HPDE6-E6E7 (cell line): ENCODE measurements around the gene DNPEP.
"Not testable (repeated sequence)": the region's sequence is repeated elsewhere in the genome, so short reads cannot be mapped to it uniquely, and the experiment has no call there.

Experiments used
- DNase-seq: peaks from one replicate; pipeline ENCODE4 v3.0.0; 2011; ENCODE audit warnings: missing footprints; ENCODE audit errors: extremely low spot score

The DNPEP gene

DNA sequence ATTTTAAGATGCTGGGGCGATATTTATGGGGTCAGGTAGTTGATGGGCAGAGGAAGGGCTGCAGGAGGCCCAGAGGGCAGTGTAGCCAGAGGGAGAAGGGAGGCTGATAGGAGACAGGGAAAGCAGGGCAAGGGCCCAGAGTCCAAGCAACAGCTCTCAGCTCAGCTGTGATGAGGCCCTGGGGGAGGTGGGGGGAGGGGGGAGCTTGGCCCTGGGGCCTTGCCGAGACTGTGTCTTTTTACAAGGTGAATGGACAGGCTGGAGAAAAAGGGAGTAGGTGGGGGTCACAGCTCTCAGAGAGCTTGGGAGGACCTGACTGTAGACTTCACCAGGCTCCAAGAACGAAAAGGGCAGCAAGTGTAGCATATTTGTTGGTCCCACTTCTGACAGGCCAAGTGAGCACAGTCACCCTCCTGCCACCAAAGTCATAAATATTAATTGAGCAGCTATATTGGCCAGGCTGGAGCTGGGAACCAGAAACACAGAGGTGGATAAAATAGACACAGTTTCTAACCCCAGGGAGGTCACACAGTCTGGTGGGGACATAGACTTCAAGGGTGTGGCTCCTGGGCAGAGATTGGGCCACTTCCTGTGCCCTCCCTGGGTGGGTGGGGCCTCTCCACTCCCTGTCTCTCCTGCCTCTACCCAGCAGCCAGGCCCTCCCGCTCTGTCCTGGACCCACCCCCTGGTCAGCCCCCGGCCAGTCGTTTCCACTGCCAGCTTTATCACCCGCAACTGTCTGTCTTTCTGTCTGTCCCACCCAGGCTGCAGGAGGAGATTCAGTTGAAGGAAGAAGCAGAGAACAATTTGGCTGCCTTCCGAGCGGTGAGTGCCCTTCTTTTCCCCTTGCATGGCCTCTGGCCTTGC is 31.9 kb upstream of the DNPEP start:
- DNase-seq = no peak

DNA sequence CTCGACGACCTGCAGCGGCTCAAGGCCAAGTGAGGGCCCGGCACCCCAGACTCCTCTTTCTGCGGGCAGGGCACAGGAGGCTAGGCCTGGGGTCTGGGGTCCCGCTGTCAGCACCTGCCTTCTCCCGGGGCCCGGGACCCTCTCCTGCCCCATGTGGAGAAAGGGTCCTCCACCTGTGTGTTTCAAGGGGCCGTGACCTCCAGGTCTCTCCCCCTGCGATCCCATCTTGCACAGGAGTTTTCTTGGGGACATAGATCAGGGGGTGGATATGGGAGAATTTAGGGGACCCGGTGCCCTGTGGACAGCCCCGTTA is 31.3 kb upstream of the DNPEP start:
- no peak for DNase-seq

DNA sequence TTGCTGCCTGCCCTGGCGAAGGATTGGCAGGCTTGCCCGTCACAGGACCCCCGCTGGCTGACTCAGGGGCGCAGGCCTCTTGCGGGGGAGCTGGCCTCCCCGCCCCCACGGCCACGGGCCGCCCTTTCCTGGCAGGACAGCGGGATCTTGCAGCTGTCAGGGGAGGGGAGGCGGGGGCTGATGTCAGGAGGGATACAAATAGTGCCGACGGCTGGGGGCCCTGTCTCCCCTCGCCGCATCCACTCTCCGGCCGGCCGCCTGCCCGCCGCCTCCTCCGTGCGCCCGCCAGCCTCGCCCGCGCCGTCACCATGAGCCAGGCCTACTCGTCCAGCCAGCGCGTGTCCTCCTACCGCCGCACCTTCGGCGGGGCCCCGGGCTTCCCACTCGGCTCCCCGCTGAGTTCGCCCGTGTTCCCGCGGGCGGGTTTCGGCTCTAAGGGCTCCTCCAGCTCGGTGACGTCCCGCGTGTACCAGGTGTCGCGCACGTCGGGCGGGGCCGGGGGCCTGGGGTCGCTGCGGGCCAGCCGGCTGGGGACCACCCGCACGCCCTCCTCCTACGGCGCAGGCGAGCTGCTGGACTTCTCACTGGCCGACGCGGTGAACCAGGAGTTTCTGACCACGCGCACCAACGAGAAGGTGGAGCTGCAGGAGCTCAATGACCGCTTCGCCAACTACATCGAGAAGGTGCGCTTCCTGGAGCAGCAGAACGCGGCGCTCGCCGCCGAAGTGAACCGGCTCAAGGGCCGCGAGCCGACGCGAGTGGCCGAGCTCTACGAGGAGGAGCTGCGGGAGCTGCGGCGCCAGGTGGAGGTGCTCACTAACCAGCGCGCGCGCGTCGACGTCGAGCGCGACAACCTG is 30.7 kb upstream of the DNPEP start, which contains the start of gene DES:
DES (plus strand) TSS at position 223 of the 857 bp plus-strand sequence; CDS start at position 309, 86 bp downstream.
- DNase-seq = no peak

DNA sequence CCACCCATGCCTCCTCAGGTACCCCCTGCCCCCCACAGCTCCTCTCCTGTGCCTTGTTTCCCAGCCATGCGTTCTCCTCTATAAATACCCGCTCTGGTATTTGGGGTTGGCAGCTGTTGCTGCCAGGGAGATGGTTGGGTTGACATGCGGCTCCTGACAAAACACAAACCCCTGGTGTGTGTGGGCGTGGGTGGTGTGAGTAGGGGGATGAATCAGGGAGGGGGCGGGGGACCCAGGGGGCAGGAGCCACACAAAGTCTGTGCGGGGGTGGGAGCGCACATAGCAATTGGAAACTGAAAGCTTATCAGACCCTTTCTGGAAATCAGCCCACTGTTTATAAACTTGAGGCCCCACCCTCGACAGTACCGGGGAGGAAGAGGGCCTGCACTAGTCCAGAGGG is 29.7 kb upstream of the DNPEP start:
- DNase-seq = no peak

DNA sequence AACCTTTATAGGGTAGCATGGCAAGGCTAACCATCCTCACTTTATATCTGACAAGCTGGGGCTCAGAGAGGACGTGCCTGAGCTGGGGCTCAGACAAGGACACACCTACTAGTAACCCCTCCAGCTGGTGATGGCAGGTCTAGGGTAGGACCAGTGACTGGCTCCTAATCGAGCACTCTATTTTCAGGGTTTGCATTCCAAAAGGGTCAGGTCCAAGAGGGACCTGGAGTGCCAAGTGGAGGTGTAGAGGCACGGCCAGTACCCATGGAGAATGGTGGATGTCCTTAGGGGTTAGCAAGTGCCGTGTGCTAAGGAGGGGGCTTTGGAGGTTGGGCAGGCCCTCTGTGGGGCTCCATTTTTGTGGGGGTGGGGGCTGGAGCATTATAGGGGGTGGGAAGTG is 29.2 kb upstream of the DNPEP start:
- DNase-seq = no peak

DNA sequence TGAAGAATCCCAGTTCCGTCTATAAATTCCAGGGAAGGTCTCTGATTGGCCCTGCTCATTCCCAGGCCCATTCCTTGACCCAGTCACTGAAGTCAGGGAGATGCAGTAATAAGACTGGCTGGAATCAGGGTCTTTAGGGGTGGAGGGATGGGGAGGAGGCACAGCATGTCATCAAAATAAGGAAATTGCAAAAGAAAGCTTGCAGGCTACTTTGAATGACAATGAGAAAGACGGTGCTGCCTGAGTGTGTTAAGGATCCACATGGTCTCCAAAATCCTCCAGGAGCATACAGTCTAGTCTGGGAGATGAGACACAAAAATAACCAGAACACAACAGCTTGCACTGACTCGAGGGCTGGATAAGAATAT is 28.5 kb upstream of the DNPEP start:
- DNase-seq = no peak

DNA sequence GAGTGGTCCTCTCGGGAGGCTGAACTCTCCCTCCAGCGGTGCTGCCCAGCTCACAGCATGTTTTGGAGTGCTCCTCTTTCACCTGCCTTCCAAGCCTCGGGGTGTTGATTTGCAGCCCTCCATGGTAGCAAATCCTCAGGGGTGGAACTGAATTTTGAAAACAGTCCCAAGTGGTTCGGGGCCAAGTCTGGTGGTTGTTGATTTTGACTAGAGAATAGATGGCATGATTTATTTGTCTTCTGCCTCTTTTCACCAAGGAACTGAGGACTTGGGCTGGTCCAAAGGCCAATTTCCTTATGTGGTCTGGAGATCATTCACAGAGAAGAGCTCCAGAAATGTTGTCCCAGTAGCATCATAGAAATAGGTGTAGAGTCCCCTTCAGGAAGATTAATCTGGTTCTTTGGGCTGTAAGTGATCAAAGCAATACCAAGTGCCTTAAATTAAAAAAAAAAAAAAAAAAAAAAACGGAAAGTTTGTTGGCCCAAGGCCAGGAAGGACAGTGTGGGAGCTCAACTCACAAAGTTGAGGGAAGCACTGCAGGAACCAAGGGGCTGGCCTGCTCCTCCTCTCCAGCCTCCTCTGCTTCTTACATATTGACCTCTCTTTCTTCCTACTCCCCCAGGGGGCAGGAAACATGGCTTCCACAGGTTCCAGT is 28.0 kb upstream of the DNPEP start:
- no peak for DNase-seq

DNA sequence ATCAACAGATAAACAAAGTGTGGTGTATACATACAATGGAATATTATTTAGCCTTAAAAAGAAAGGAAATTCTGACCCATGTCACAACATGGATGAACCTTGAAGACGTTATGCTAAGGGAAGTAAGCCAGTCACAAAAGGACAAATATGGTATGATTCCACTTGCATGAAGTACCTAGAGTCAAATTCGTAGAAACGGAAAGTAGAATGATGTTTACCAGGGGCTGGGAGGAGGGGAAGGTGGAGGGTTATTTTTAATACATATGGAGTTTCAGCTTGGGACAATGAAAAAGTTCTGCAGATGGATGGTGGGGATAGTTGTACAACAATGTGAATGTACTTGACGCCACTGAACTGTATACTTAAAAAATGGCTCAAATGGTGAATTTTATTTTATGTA is 27.1 kb upstream of the DNPEP start:
- no peak for DNase-seq

DNA sequence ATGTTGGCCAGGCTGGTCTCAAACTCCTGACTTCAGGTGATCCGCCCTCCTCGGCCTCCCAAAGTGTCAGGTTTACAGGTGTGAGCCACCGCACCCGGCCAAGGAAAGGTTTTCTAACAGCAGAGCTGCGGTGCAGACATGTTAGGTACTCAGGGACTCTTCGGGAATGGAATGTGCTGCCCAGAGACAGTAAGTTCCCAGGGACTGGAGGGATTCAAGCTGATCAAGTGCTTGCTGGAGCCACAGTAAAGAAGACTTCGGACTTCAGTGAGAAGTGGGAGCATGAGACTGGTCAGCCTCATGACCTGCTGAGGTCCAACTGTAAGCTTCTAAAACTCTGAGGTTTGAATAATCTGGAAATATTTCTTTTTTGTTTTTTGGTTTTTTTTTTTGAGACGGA is 22.7 kb upstream of the DNPEP start:
- DNase-seq = no peak

DNA sequence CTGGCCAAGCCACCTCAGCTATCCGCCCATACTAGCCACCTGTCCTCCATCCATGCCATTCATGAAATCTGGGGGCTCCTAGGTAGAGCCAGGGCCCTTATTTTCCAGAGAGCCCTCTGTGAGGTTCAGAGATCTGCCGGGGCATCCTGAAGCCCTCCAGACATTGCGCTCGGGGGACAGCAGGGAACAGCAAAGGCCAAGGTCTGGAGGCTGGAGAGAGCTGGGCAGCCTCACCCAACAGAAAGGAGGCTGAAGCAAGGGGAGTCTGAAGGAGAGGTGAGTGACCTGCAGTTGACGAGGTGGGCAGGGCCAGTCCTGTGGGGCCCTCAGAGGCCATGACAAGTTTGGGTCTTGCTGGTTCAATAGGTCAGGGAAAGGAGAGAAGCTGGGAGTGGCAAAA is 21.9 kb upstream of the DNPEP start:
- no peak for DNase-seq

DNA sequence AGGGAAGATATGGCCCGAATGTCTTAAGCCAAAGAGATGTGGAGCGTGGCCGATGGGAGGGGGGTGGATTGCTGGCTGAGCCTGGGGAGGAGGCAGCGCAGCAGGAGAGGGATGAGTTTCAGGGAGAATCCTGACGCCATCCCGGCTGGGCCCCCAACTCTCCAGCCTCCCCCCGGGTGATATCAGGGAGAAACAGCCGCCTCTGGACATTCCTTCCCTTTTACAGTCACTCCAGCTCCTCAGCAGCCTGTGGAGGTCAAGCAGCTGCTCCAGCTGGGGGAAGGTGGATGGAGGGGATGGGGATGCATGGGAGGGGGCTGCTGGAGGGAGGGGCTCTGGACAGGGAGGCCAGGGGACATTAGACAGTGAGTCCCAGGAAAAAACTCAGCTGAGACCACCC is 20.9 kb upstream of the DNPEP start:
- no peak for DNase-seq

DNA sequence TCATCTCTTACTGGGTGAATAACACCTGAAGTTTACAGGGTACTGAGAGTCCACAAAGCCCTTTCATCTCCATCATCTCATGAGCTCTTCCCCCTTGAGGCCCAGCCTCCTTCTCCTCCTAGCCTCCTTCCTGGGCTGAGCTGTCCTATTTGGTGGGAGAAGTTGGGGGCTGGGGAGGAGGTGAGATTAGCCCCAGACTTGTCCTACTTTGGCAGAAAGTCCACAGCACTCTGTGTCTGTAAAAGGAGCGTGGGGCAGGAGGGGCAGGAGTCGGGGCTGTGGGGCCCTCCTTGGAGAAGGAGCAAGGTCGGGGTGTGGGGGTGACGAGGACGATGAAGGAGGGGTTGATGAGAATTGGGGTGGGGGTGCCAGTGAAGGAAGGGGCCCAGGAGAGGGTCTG is 20.5 kb upstream of the DNPEP start:
- DNase-seq = no peak

DNA sequence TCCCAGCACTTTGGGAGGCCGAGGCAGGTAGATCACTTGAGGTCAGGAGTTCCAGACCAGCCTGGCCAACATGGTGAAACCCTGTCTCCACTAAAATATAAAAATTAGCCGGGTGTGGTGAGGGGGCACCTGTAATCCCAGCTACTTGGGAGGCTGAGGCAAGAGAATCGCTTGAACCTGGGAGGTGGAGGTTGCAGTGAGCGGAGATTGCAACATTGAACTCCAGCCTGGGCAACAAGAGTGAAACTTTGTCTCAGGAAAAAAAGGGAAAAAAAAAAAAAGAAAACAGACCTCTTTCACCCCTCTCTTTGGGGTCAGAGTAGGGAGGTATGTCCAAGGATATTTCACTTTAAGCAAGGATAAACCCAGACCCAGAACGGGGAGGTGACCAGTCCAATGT is 19.6 kb upstream of the DNPEP start:
- DNase-seq = not testable (repeated sequence)

DNA sequence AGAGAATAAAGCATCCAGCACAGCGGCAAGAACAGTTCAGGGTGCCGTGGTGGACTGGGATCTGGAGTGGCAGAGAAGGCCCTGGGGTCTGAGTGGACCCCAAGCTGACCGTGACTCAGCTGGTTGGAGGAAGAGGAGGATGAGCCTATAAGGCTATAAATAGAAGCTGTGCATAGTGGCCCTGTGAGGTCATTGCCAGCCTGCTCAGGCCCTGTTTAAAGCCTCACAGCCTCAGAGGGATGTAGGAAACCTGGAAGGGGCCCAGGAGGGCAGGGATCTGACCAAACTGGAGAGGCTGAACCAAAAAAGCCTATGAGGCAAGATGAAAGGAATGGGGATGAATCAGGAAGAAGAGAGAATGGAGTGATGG is 19.1 kb upstream of the DNPEP start:
- no peak for DNase-seq

DNA sequence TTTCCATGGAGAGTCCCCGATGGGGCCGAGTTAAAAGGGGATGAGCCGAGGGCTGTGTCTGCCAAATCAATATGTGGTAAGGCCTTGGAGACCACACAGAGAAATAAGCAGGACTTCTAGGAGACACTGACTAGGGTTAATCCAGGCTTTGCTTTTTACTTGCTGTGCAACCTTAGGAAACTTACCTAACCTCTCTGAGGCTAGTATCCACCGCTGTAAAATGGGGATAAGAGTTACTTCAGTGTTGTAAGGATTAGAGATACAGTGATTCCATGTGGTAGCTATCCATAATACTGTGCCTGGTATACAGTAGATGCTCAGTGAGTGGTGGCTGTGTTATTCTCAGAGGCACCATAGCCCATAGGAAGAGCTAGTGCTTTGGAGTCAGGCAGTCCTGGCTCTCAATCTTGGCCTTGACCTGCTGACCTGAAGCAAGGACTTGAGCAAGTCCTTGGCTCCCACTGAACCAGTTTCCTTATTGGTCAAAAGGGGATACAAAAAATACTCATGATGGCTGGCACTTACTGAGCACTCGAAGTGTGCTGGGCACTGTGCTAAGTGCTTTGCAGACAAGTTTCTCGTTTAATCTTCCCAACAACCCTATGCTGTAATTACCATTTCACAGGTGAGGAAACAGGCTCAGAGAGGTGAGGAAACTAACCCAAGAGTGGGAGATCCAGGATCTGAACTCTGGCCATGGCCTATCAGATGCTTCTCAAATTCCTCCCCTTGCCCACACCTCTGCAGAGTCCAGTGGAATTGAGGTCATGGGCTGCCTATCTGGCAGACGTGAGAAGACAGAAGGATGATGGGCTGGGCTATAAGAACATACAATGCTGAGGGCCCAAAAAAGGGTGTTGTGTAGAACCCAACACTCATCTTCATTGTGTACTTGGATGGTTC is 18.5 kb upstream of the DNPEP start:
- DNase-seq = no peak

DNA sequence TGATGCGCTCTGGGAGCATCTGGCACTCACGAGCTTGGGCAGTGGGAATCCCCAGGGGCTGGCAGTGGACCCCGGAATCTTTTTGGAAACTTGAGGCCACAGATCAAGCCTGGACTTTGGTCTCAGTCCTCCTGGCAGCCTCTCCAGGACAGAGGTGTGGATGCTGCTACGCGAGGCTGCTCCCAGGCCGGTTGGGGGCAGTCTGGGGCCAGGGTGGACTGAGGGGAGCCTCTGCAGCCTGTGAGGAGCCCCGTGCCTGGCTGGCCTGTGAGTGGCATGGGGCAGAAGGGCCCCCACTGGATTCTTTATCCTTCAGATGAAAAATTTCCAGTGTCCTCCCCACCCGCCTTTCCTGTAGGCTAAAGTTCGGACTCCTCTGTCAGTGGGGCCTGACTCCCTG is 17.7 kb upstream of the DNPEP start:
- DNase-seq = no peak

DNA sequence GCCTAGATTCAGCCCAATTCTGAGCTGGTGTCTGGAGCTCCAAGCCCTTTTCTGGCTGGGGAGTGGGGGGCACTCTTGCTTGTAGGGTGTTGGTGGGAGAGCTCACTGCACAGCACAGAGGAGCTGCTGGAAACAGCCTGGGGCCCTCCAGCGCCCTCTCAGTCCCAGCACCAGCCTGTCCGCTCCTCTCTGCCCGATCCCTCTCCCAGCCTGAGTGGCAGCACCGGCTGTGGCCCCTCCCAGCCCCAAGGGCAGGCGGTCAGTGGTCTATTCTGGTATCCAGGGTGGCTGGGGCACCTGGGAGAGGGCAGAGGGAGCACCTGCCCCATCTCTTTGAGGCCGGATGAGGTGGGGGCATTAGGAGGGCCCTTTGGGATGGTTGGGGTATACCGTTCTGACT is 17.2 kb upstream of the DNPEP start:
- no peak for DNase-seq

DNA sequence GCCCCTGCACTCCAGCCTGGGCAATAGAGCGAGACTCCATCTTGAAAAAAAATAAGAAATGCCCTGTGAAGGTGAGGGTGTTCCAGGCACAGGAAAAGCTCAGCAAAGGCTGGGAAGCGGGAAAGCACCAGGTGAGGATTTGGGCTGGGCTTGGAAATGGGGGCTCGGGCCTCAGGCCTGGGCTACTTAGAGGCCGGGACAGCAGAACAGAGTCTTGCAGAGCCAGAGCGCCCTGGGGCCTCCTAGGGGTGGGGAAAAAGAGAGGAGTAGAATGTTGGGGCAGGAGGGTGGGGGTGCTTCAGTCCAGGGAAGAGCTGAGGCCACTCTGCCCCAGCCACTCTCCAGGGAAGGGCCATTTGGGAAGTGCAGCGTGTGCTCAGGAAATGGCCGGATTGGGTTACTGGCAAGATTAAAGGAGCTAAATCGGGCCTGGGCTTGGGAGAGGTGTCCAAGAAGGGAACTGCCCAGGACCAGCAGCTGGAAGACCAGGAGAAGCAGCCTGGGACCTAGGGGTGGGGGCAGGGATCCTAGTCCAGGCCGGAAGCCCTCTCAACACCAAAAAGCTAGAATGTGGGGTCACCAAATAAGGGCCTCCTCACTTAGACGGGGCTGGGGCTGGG is 16.7 kb upstream of the DNPEP start:
- DNase-seq = no peak

DNA sequence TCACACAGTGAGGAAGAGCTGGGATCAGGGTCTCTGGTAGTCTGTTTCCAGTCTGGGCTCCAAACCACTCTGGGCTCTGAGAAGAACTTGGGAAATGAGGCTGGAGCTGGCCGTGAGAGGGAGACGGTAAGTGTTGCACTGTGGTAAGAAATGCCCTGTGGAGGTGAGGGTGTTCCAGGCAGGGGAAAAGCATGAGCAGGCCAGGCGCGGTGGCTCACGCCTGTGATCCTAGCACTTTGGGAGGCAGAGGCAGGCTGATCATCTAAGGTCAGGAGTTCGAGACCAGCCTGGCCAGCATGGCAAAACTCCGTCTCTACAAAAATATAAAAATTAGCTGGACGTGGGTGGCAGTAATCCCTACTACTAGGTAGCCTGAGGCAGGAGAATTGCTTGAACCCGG is 16.1 kb upstream of the DNPEP start:
- DNase-seq = no peak

DNA sequence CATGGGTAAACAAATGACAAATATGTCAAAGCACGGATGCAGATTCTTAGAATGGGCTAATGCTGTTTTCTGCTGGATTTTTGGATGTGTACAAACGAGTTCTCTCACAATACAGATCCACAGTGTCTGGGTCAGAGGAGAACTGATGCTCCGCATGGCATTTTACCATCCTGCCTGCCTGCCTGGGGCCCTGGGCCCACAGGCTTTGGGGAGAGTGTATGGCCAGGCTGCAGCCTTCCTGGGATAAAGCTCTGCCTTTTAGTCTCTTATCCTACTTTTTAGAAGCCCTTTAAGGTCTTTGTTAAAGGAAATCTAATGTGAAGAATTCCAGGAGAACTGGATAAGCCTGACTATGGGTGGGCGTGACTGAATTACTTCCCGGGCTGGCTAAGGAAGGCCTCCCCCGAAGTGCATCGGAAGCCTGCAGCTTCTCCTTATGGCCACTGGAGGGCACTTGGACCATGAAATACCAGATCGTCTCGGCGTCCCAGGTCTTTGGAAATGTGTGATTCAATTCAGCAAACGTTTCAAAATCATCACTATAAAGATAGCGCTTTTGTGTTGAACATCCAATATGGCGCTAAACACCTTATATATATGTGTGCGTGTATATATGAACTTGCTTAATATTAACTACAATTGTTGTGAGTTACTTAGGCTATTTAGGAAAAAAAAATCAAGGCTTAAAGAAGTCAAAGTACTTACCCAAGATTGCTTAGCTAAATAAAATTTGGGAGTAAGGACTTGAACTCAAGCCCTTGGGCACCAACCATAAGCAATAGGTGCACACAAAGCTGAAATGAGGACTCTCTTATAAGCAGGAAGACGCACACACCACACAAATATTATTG is 15.2 kb upstream of the DNPEP start:
- peak; percentile 66 for DNase-seq
